HG03108 (cell line): Measurements from ENCODE around the gene PTPRH.

Experiments used
- ATAC-seq: cut with Tn5 transposase; IDR thresholded peaks from one replicate; pipeline ENCODE4 v1.9.1; 2021; ENCODE audit warnings: moderate library complexity; ENCODE audit not compliant: unreplicated experiment

PTPRH gene

DNA sequence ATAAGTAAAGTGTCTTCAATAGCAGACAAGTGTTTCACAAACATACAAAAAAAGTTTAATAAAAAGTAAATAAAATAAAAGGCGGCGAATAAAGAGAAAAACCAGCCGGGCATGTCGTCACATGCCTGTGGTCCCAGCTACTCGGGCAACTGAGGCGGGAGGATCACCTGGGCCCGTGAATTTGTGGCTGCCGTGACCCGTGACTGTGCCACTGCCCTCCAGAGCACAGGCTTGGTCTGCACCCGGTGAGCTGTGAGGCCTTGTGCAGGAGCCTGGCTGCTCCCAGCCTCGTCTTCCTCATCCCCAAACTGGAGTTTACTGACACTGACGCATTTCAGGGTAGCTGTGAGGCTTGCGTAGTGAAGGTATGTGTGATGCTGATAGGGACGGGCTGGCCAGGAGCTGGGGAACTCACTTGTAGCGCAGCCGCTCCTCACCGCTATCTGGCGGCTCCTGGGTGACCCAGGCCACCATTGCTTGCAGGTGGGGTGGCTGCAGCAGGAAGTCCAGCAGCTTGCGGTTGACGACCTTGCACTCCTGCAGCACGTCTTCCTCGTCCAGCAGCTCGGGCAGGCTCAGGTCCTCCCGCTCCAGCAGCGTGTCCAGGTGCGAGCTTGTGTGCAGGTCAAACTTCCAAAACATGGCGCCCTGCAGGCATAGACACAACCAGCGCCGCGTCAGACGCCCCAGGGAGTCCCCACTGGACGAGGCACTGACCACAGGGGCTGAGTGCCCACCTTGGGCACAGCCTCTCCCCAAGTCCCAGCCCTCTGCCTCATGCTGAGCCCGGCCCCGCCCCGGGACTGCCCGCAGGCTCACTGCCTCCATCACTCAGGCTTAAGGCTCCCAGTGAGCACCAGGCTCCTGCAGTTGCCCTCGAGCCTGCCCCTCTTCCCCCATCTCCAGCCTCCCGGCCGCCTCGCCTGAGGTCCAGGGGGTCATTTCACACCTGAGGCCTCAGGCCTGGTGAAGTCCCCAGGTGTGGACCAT lies 37.5 kb upstream of the PTPRH start:
- no peak for ATAC-seq

GRCh38 chr19:55245236-55245904 lies 36.1 kb upstream of the PTPRH start:
- ATAC-seq: no peak

DNA sequence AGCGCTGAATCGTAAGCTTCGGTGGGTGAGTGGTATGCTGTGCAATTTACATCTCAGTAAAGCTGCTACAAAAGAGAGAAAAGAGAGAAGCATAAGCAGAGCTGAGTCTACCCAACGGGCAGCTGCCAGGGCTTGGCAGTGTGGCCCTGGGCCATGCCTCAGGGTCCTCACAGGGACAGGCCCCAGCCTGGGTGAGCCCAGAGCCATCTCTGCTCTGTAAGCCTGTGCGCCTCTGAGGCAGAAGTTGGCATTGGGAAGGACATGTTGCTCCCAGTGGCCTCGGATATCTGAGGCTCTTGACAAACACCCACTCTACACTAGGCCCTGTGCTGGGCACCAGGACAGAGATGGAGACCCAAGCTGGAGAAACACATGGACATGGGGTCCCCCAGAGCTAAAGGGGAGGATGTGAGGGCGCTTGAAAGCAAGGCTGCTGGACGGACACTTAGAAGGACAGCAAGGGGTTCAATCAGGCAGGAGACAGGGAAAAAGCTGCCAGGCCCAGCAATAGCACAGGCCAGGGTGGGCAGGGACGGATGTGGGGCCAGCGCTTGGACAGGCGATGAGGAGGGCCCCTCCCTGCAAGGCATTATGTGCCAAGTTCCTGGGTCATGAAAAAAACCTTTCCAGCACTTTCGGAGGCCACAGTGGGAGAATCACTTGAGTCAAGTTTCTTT lies 34.8 kb upstream of the PTPRH start:
- no peak for ATAC-seq

GRCh38 chr19:55242517-55242916 lies 33.2 kb upstream of the PTPRH start:
- no peak for ATAC-seq

- ATAC-seq: no peak
Measured at GRCh38 chr19:55241935-55242464, 32.7 kb upstream of the PTPRH start.

DNA sequence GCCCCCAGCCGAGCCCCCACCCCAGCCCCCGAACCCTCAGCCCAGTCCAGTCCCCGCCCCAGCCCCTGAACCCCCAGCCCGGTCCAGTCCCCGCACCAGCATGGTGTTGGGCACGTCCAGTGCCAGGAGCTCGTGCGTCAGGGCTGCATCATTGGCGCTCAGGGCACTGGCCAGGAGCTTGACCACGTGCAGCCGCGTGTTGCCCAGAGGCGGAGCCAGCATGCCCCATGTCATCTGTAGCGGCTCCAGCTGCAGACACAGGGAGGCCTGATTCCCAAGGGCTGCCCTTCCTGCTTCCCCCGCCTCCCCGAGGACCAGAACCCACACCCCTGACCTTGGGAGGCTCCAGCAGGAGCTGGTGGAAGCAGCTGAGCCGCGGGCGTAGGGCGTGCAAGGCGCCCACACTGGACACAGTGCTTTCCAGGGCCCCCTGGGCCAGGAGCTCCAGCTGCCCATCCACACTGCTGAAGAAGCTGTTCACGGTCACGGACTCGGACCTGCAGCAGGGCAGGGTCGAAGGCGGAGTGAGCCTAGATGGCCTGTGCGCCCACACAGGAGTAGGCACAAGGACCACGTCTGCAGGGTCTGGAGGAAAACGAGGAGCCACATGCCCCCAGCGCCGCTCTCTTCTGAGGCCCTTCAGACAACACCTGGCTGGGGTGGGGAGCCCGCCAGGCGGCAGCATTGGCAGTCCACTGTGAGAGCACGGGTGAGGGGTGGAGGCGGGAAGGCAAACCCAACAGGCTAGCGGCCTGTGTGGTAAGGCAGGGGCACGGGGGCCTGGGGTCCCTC lies 32.0 kb upstream of the PTPRH start:
- no peak for ATAC-seq

DNA sequence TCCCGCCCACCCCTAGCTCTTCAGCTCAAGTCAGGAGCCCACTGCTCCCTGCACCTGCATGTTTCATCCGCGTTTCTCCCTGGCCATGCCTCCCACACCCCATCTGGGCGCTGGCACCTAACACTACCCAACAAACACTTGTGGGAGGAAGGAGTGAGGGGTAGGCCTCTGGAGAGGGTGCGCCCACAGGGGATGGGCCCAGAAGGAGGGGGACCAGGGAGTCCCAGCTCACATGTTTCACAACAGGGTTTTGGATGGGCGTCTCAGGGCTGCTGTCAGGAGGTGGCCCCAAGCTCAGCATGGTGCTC lies 31.4 kb upstream of the PTPRH start:
- ATAC-seq: no peak

DNA sequence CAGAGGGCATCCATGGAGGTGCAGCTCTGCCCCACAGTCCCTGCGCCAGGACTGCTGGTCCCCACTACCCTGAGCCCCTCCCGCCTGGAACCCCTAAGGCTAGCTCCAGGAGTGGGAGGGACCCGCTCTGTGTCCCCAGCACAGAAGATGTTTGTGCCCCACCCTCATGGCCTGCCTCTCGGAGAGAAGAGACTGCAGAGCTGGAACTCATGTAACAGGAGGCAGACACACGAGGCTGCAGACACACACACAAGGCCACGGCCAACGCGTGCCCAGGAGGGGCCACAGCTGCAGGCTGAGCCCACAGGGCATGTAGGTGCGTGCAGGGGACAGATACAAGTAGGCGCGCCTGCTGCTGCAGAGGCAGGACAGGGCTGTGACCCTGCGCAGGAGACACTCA lies 29.7 kb upstream of the PTPRH start:
- ATAC-seq: no peak

DNA sequence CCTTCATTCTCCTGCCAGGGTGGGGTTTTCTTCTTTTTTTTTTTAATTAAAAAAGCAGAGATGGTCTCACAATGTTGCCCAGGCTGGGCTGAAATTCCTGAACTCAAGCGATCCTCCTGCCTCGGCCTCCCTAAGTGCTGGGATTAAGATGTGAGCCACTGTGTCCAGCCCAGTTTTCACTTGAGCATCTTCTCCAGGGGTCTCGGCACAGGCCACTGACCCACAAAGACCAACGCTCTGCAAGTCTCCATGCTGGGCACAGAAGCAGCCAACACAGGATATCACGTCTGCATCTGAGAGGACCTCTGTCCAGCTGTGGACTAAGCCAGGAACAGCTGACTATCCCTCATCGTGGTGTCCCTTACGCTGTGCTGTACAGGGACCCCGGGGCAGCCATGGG lies 28.7 kb upstream of the PTPRH start:
- ATAC-seq: no peak

DNA sequence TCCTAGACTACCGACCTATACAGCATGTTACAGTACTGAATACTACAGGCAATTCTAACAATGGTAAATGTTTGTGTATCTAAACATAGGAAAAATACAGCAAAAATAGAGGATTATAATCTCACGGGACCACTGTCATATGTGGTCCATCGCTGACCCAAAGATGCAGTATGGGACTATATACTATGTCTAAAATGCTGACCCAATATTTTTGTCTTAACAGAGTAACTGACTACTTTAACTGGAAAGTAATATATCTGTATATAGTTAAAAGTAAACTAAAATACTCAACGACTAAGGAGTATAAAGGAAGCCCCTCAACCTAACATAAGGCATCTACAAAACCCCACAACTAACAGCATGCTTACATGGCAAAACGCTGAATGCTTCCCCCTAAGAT lies 23.7 kb upstream of the PTPRH start:
- no peak for ATAC-seq

- no peak for ATAC-seq
Measured at GRCh38 chr19:55232286-55232602, 22.9 kb upstream of the PTPRH start.

- no peak for ATAC-seq
Measured at GRCh38 chr19:55231391-55232285, 22.3 kb upstream of the PTPRH start.

DNA sequence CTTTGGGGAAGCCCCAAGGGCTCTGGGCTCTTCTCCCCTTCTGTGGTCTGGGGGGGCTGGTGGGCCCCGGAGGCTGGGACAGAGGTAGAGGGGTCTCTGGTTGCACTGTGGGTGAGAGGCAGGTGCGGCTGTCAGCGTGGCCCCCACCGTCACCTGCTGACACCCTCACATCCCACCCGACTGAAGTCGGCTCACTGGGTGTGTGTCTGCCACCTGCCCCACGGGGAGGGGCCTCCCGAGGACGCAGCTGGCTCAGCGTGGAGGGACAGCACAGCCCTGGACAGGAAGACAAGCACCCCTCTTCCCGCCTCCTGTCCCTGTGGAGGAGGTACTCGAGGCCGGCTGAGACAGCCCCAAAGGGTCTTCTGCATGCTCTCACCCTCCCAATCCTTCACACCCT lies 21.5 kb upstream of the PTPRH start:
- ATAC-seq: no peak

- ATAC-seq: no peak
Measured at GRCh38 chr19:55230329-55230728, 21.0 kb upstream of the PTPRH start.

DNA sequence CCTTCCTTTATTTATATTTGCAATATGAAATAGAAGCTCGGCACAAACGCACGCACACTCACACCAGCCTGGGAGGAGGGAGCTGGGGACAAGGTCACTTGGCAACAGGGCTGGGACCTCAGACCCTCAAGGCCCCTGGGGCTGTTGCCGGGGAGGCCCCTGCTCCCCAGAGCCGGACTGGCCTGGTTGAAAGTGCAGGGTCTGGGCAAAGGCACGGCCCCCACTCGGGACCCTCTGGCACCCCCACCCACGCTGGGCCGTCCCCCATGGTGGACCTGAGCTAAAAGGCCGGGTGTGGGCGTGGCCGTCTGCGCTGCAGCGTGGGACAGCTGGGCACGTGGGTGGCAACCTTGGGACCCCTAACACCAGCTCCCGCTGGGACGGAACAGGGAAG lies 20.5 kb upstream of the PTPRH start:
- ATAC-seq: no peak

GRCh38 chr19:55229145-55229788 lies 20.0 kb upstream of the PTPRH start:
- no peak for ATAC-seq

- ATAC-seq: no peak
Measured at GRCh38 chr19:55228403-55229031, 19.2 kb upstream of the PTPRH start, which contains the start of gene TMEM86B. TSS of gene TMEM86B (minus strand) at chr19:55228763. CDS start at chr19:55228741, 22 bp downstream.

GRCh38 chr19:55228015-55228391 lies 18.7 kb upstream of the PTPRH start:
- ATAC-seq: no peak
